GM12801 (cell line): ENCODE measurements around the gene CYB561A3.

Source experiments
- TF ChIP-seq, protein P1 (sequence below): IDR thresholded peaks from one replicate; pipeline ENCODE4 v1.5.1; 2011; ENCODE audit warnings: control low read depth; ENCODE audit not compliant: insufficient read length; ENCODE audit errors: extremely low read depth

The CYB561A3 gene

DNA sequence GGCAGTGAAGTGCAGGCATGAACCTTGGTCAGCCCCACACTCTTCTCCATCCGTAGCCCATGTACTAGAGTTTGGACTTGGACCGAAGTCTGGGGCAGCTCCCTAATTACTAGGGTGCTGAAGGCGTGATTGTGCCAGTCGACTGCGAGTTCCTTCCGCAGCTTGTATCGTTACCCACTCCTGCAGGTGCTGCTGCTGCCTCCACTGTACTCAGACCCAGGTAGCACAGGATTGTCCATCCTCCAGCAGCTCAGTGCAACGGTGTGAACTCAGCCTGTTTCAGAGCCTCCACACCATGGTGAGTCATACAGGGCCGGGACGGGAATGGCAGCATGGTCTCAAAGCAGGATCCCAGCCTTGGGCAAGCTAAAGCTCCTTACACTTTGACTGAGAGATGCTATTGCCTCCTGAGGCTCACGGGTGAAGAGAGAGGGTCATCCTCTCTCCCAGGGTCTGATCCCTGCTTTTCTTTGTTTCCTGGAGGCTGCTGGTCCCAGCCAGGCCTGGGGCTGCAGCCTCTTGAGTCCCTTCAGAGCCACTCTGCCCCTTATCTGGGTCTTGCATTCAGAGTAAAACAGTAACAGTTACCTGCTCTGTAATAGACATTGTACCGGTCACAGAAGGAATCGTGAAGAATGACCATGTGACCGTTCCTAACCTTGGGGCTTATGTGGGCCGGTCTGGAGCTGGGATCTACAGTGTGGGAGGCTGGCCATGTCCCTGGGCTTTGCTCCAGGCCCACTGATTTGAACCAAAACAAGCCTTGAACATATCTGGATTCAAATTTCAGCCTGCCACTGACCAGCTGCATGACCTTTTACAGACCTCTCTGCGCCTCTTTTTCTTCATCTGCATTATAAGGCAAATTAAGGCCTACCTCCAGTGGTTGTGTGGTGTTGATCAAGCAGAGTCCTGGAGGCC is 27.0 kb downstream of the CYB561A3 start:
- TF ChIP-seq, protein P1, sequence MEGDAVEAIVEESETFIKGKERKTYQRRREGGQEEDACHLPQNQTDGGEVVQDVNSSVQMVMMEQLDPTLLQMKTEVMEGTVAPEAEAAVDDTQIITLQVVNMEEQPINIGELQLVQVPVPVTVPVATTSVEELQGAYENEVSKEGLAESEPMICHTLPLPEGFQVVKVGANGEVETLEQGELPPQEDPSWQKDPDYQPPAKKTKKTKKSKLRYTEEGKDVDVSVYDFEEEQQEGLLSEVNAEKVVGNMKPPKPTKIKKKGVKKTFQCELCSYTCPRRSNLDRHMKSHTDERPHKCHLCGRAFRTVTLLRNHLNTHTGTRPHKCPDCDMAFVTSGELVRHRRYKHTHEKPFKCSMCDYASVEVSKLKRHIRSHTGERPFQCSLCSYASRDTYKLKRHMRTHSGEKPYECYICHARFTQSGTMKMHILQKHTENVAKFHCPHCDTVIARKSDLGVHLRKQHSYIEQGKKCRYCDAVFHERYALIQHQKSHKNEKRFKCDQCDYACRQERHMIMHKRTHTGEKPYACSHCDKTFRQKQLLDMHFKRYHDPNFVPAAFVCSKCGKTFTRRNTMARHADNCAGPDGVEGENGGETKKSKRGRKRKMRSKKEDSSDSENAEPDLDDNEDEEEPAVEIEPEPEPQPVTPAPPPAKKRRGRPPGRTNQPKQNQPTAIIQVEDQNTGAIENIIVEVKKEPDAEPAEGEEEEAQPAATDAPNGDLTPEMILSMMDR = no peak

DNA sequence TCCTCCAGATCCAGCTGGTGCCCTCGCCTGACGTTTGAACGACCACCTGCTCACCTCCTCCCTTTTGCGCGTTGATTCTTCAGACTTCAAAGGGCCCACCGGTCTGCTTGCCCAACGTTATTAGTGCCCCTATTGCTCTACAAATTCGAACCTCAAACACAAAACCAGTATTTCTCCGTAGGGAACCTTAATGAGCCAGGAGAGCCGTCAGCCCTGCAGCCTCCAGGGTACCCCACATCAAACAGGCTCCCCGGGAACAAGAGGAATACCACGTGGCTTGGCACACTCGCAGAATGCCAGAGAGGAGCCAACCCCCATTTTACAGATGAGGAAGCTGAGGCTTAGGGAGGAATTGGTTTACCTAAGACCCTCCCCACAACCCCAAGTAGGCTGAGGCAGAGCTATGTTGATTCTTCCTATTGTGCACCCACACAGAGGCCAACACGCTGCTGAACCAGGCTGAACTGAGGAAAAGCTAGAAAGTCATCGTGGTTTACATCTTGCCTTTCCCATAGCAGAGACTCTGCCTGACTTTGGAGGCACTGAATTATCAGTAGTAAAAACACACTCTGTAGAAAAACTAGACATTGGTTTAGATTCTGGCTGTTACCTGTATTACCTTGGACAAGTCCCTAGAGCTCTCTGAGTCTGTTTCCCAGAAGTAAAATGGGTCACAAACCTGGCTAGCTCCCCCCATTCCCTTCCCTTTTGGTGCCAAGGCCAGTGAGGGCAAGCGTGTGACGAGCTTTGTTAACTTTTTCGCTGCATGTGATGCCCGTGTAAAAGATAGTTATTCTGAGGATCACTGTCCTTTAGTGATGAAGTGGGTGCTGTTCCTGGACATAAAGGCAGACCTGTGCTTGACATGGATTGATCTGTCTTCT is 27.9 kb downstream of the CYB561A3 start:
- TF ChIP-seq, protein P1 = no peak

DNA sequence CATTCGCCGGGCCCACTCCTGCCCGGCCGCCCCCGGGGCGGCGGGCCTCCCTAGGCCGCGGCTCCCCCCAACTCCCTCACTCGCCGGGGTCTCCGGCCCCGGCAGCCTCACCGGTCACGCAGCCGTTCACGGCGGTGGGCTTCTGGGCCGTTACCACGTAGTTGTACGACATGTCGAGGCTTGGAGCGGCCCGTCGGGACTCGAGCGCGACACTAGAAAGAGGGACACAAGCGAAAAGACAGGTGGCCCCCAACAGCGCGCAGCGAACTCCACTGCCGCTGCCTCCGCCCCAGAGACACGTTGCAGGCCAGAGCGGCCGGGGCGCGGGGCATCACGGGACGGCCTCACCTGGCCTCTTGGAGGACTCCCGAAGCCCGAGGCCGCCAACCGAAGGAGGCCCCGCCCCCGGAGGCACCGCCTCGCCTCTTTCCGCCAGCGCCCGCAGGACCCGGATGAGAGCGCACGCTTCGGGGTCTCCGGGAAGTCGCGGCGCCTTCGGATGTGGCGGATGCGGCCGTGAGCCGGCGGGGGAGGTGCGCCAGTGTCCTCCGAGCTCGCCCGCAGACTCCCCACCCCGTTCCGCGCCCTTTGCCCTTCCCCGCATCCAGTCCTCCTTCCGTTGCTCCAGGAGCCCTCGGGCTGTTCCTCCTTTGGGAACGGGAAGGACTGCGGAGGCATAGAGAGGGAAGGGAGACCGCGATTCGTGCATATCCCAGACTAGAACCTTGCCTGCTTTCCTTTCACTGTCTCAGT is 28.7 kb downstream of the CYB561A3 start, which contains the start of the genes DDB1 and TKFC:
Gene DDB1 (minus strand): TSS at position 309 of the 753 bp plus-strand sequence. CDS start 137 bp downstream, at position 172.
Gene TKFC (plus strand): TSS at position 432 of the 753 bp plus-strand sequence. CDS start 1,501 bp downstream, outside the sequence.
- TF ChIP-seq, protein P1 = no peak

DNA sequence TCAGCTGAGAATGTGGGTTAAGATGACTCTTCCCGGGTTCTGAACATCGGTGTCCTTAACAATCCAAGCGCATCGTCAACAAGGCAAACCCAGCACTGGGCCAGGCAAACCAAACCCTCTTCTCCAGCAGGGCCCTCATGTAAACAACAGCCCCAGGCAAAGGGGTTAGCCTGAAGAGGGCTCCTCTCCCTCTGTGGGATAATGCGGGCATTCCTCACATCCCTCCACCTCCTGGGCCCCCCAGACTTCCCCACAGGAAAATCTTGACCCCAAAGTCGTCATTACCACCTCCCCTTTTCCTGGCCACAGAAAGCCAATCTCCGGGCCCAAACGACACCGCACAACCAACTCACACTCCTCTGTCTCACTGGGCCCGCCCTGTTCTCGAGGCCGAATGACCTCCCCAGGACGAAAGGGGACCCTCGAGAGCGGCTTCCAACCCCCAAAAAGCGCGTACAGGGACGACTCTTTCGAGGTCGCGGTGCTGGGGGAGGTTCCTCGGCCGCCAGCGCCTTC is 29.3 kb downstream of the CYB561A3 start:
- TF ChIP-seq, protein P1 = no peak

DNA sequence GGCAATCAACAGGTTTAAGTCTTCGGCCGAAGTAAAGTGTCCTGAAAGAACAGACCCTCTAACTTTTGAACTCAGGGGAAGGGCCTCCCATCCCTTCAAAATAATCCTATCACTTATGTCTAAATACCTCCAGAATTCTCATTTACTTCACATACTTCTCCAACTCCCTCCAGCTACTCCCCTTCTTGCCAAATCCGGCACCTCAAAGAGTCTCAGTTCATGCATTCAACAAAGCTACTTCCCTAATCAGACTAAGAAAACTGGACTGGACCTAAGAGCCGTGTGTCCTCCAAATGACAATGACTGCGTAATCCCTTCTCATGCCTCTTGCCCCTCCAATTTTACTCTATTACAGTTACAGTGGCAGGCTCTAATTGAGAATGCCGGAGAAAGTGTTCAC is 30.0 kb downstream of the CYB561A3 start:
- TF ChIP-seq, protein P1 = no peak

DNA sequence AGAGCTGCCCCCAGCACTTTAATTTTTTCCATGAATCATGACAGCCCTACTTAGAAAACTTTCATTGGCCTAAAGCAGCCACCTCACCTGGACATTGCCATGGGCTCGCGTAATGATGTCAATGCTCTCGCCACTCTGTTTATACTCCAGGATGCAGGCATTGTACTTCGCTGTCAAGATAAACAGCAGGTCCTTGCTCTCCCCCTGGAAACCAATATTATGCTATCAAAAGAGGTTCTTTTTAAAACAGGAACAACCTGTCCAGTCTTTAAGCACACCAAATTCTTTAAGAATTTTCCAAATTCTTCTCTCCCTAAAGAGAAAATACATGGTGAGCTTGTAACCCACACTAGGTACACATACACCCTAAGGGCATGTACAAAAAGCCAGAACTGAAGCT is 31.8 kb downstream of the CYB561A3 start:
- TF ChIP-seq, protein P1 = no peak
